GM18517 (cell line): ENCODE results near the gene RPS27L.
"Not testable (repeated sequence)": the region's sequence is repeated elsewhere in the genome, so short reads cannot be mapped to it uniquely, and the experiment has no call there.

ENCODE experiments used
- ATAC-seq: cut with Tn5 transposase; IDR thresholded peaks from one replicate; pipeline ENCODE4 v1.9.1; 2021; ENCODE audit warnings: mild to moderate bottlenecking, moderate library complexity; ENCODE audit not compliant: unreplicated experiment

Gene RPS27L

GRCh38 chr15:63103416-63103815 lies 53.9 kb downstream of the RPS27L start:
- ATAC-seq = no peak

DNA sequence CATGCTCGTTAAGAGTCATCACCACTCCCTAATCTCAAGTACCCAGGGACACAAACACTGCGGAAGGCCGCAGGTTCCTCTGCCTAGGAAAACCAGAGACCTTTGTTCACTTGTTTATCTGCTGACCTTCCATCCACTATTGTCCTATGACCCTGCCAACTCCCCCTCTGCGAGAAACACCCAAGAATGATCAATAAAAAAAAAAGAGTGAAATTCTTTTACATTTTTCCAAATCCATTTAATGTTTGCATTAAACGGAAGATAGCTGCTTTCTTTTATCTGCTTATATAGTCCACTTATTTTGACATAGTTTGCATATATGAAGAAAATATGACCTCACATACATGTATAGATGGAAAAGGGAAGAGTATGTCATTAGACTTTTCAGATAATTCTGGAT lies 57.7 kb downstream of the RPS27L start:
- not testable (repeated sequence) for ATAC-seq

DNA sequence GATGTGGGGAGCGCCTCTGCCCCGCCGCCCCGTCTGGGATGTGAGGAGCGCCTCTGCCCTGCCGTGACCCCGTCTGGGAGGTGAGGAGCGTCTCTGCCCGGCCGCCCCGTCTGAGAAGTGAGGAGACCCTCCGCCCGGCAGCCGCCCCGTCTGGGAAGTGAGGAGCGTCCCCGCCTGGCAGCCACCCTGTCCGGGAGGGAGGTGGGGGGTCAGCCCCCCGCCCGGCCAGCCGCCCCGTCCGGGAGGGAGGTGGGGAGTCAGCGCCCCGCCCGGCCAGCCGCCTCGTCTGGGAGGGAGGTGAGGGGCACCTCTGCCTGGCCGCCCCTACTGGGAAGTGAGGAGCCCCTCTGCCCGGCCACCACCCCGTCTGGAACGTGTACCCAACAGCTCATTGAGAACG lies 58.4 kb downstream of the RPS27L start:
- ATAC-seq = not testable (repeated sequence)
